Activated CD8-positive, alpha-beta memory T cell treated with anti-CD3 and anti-CD28 coated beads, Interleukin-2, amount 50 U/mL, for 1 hour (primary cell): Measurements from ENCODE around the gene PAK2.
"Not testable (repeated sequence)": the region's sequence is repeated elsewhere in the genome, so short reads cannot be mapped to it uniquely, and the experiment has no call there.

Experiments used
- DNase-seq: peaks from one replicate; pipeline ENCODE4 v3.0.0-alpha.2; 2020; ENCODE audit errors: extremely low read depth

The PAK2 gene

GRCh38 chr3:196782511-196782910 lies 42.9 kb downstream of the PAK2 start:
- DNase-seq = no peak

GRCh38 chr3:196788528-196788927 lies 48.9 kb downstream of the PAK2 start:
- no peak for DNase-seq

GRCh38 chr3:196789885-196790359 lies 50.3 kb downstream of the PAK2 start:
- DNase-seq = no peak

- no peak for DNase-seq
Observed at GRCh38 chr3:196790636-196791035, 51.0 kb downstream of the PAK2 start.

- no peak for DNase-seq
Observed at GRCh38 chr3:196792771-196793170, 53.1 kb downstream of the PAK2 start.

GRCh38 chr3:196793246-196793645 lies 53.6 kb downstream of the PAK2 start:
- no peak for DNase-seq

GRCh38 chr3:196794467-196794866 lies 54.8 kb downstream of the PAK2 start:
- DNase-seq = no peak

GRCh38 chr3:196796317-196796716 lies 56.7 kb downstream of the PAK2 start:
- no peak for DNase-seq

GRCh38 chr3:196800742-196801434 lies 61.2 kb downstream of the PAK2 start:
- DNase-seq = no peak

- no peak for DNase-seq
Observed at GRCh38 chr3:196803891-196804468, 64.3 kb downstream of the PAK2 start.

GRCh38 chr3:196804773-196805172 lies 65.1 kb downstream of the PAK2 start:
- DNase-seq = no peak

GRCh38 chr3:196810963-196811581 lies 71.4 kb downstream of the PAK2 start:
- no peak for DNase-seq

GRCh38 chr3:196812853-196813252 lies 73.2 kb downstream of the PAK2 start:
- DNase-seq = no peak

- DNase-seq = no peak
Observed at GRCh38 chr3:196813903-196814302, 74.2 kb downstream of the PAK2 start.

GRCh38 chr3:196821806-196822355 lies 82.2 kb downstream of the PAK2 start:
- DNase-seq = no peak

- DNase-seq = not testable (repeated sequence)
Observed at GRCh38 chr3:196829651-196830050, 90.0 kb downstream of the PAK2 start.

- no peak for DNase-seq
Observed at GRCh38 chr3:196835086-196835485, 95.4 kb downstream of the PAK2 start.

- DNase-seq = not testable (repeated sequence)
Observed at GRCh38 chr3:196836626-196837025, 97.0 kb downstream of the PAK2 start.

- DNase-seq = peak; percentile 34
Observed at GRCh38 chr3:196837819-196838420, 98.3 kb downstream of the PAK2 start.

- DNase-seq = not testable (repeated sequence)
Observed at GRCh38 chr3:196839351-196839750, 99.7 kb downstream of the PAK2 start.

- DNase-seq = no peak
Observed at GRCh38 chr3:196842567-196843434, 103.1 kb downstream of the PAK2 start.
